Measurements from ENCODE around the gene DNAH8. TPM values are rescaled to one million over a fixed set of nuclear protein-coding genes. Genes with fewer than 3 reads are reported as not detected.

The DNAH8 gene
- total and polyA plus RNA-seq, 4 donors: 0.01 to 0.37 (median 0.11) TPM

DNA sequence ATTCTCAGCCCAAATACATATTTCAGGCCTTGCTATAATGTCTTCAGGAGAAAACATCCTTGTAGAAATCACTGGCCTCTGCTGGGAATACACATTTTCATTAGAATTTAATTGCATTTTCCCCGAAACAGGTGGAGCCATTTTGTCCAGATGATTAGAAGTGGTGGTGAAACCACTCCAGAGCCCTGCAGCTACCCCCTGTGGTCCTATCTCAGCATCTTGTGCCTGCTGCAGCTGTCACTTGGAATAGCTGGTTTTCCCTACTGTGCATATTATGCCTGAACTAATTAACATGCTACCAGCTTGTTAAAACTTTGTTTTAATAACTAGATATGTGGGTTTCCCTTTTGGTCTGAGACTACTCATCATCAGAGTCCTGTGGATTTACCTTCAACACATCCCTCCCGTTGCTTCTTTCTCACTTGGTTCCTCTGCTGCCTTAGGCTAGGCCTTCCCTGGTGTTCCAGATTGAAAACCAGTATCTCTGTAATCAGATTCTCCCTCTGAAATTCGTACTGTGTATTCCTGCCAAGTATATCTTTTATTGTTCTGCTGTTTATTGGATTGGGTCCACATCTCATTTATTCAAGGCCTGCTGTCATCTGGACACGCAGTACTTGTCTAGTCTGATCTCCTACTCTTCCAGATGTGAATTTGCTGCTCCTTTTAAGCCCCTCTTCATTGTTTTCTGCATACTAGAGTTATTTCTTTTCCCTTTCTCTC lies 15.2 kb downstream of the DNAH8 start:
- H3K4me3 ChIP-seq: no peak overlapping the region
- no peak overlapping the region for H3K9ac ChIP-seq (ENCODE audit: insufficient read depth in 1 of 2, low read length in 2 of 2)
- TF ChIP-seq, protein P1, sequence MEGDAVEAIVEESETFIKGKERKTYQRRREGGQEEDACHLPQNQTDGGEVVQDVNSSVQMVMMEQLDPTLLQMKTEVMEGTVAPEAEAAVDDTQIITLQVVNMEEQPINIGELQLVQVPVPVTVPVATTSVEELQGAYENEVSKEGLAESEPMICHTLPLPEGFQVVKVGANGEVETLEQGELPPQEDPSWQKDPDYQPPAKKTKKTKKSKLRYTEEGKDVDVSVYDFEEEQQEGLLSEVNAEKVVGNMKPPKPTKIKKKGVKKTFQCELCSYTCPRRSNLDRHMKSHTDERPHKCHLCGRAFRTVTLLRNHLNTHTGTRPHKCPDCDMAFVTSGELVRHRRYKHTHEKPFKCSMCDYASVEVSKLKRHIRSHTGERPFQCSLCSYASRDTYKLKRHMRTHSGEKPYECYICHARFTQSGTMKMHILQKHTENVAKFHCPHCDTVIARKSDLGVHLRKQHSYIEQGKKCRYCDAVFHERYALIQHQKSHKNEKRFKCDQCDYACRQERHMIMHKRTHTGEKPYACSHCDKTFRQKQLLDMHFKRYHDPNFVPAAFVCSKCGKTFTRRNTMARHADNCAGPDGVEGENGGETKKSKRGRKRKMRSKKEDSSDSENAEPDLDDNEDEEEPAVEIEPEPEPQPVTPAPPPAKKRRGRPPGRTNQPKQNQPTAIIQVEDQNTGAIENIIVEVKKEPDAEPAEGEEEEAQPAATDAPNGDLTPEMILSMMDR (IDR thresholded peaks at IDR 0.05; ENCODE audit: control extremely low read depth, extremely low read depth): no peak
- 62 to 69% methylated on average over 4 of the region's 4 CpGs for WGBS, 2 donors
- H3K27me3 ChIP-seq (ENCODE audit: control insufficient read depth in 3 of 3, insufficient read depth in 3 of 3, low read length in 2 of 3): no peaks in the 10 kb centered on the region
- no peak overlapping the region for H3K27ac ChIP-seq (ENCODE audit: low read depth in 1 of 2, low read length in 1 of 2)
- DNase-seq: peak in 2 of 3 donors; percentile 47 to 70
- H3K4me1 ChIP-seq (ENCODE audit: control insufficient read depth in 5 of 5, insufficient read depth in 5 of 5, low read length in 5 of 5): peaks cover 0 to 8% (median 2%) of the 10 kb centered on the region in 5 donors
- H3K9me3 ChIP-seq (ENCODE audit: control insufficient read depth in 4 of 4, insufficient read depth in 3 of 4, low read length in 3 of 4): no peaks in the 10 kb centered on the region
- no peak for ATAC-seq (ENCODE audit: insufficient read depth, low FRiP score)
- H3K36me3 ChIP-seq (ENCODE audit: control insufficient read depth in 4 of 4, insufficient read depth in 4 of 4, low read length in 4 of 4): no peaks in the 10 kb centered on the region

DNA sequence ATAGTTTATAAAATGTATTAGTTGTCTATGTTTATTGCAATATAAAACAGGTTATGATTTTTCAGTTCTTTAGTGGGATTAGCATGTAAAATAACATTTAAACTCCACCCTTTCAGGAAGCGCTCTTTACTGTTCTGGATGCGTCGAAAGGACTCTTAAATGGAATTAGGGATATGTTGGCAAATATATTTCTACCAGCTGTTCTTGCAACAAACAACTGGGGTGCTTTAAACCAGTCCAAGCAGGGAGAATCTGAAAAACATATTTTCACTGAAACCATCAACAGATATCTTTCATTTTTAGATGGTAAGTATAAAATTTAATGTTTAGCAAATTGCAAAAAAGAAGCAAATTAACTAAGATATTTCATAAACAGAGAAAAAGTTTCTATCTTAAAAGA lies 21.8 kb downstream of the DNAH8 start:
- H3K27me3 ChIP-seq (ENCODE audit: control insufficient read depth in 3 of 3, insufficient read depth in 3 of 3, low read length in 2 of 3): no peaks in the 10 kb centered on the region
- TF ChIP-seq, protein P1 (IDR thresholded peaks at IDR 0.05; ENCODE audit: control extremely low read depth, extremely low read depth): no peak
- 83 to 88% methylated on average over 3 of the region's 3 CpGs for WGBS, 2 donors
- H3K4me3 ChIP-seq: no peak overlapping the region
- no peak overlapping the region for H3K27ac ChIP-seq (ENCODE audit: low read depth in 1 of 2, low read length in 1 of 2)
- peaks cover 0 to 21% (median 1%) of the 10 kb centered on the region in 5 donors for H3K4me1 ChIP-seq (ENCODE audit: control insufficient read depth in 5 of 5, insufficient read depth in 5 of 5, low read length in 5 of 5)
- no peak overlapping the region for H3K9ac ChIP-seq (ENCODE audit: insufficient read depth in 1 of 2, low read length in 2 of 2)
- no peaks in the 10 kb centered on the region for H3K36me3 ChIP-seq (ENCODE audit: control insufficient read depth in 4 of 4, insufficient read depth in 4 of 4, low read length in 4 of 4)
- no peak for ATAC-seq (ENCODE audit: insufficient read depth, low FRiP score)
- no peaks in the 10 kb centered on the region for H3K9me3 ChIP-seq (ENCODE audit: control insufficient read depth in 4 of 4, insufficient read depth in 3 of 4, low read length in 3 of 4)
- peak in 2 of 3 donors; percentile 66 to 82 for DNase-seq

DNA sequence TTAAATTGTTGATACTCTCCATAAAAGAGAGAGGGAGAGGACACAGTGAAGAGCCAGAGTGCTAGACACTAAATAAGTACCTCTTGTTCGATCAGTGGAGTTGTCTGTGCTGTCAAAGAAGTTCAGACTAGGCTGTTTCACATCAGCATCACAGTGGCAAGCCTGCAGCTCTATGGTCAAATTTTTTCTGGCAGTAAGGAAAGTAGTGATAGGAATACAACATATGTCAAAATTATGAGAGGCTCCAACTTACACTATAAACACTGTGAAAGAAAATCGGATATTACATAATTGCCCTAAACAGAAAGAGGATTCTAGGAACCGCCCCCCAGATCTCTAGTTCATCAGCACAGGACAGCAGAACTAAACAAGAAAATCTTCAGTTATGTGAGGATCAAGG lies 23.1 kb downstream of the DNAH8 start:
- WGBS, 2 donors: 58 to 71% methylated on average over 3 of the region's 3 CpGs
- no peaks in the 10 kb centered on the region for H3K27me3 ChIP-seq (ENCODE audit: control insufficient read depth in 3 of 3, insufficient read depth in 3 of 3, low read length in 2 of 3)
- H3K9ac ChIP-seq (ENCODE audit: insufficient read depth in 1 of 2, low read length in 2 of 2): no peak overlapping the region
- DNase-seq: peak; percentile 66 to 91 (median 84)
- no peak for ATAC-seq (ENCODE audit: insufficient read depth, low FRiP score)
- no peak overlapping the region for H3K27ac ChIP-seq (ENCODE audit: low read depth in 1 of 2, low read length in 1 of 2)
- H3K4me3 ChIP-seq: no peak overlapping the region
- peaks cover 0 to 21% (median 1%) of the 10 kb centered on the region in 5 donors for H3K4me1 ChIP-seq (ENCODE audit: control insufficient read depth in 5 of 5, insufficient read depth in 5 of 5, low read length in 5 of 5)
- no peaks in the 10 kb centered on the region for H3K9me3 ChIP-seq (ENCODE audit: control insufficient read depth in 4 of 4, insufficient read depth in 3 of 4, low read length in 3 of 4)
- H3K36me3 ChIP-seq (ENCODE audit: control insufficient read depth in 4 of 4, insufficient read depth in 4 of 4, low read length in 4 of 4): no peaks in the 10 kb centered on the region
- TF ChIP-seq, protein P1 (IDR thresholded peaks at IDR 0.05; ENCODE audit: control extremely low read depth, extremely low read depth): no peak
